Loucy (cell line): ENCODE results near the gene A1CF.

Source experiments
- CTCF ChIP-seq: fragments of 200-600 bp; sonication (generic); conservative IDR thresholded peaks from 2 replicates; pipeline ENCODE4 v1.5.1; 2014; ENCODE audit warnings: mild to moderate bottlenecking, antibody characterized with exemption, low read length
- EZH2phosphoT487 ChIP-seq: fragments of 200-600 bp; IDR thresholded peaks from 2 replicates; pipeline ENCODE4 v1.6.1; 2018; ENCODE audit warnings: antibody characterized with exemption, mild to moderate bottlenecking, moderate library complexity, borderline replicate concordance

- no peak for TF ChIP-seq CTCF
- no peak for TF ChIP-seq EZH2phosphoT487
These were observed 38.7 kb downstream of the A1CF start for GRCh38 chr10:50846753-50847152.
